ENCODE data around the gene RECQL. TPM values are rescaled to one million over a fixed set of nuclear protein-coding genes. Genes with fewer than 3 reads are reported as not detected.

RECQL gene
- total and polyA plus RNA-seq, 9 of the 15 experiments (the other 6 are each of a cell fraction or from before 2014, with no cell fraction given), result 22.2 to 44.7 (median 28.5) TPM

GRCh38 chr12:21501258-21502163 is at the start of gene RECQL, which contains the start of gene GOLT1B (continued):
- 0 out of 2 replicates have a peak, but pooled peaks have one; percentile 27 for TF ChIP-seq HBP1 (CRISPR knock-in tag; IDR thresholded peaks at IDR 0.05)
- peak; percentile 87 for TF ChIP-seq POLR2G (IDR thresholded peaks at IDR 0.05; ENCODE audit: low read depth, low read length)
- no peak for TF ChIP-seq ZNF766 (CRISPR knock-in tag; conservative IDR thresholded peaks at IDR 0.05)
- TF ChIP-seq THAP7 (CRISPR knock-in tag; IDR thresholded peaks at IDR 0.05), result no peak
- peak; percentile 84 for TF ChIP-seq MGA (IDR thresholded peaks at IDR 0.05)
- TF ChIP-seq ATF1 (CRISPR knock-in tag; IDR thresholded peaks at IDR 0.05), result no peak
- peak; percentile 95 for TF ChIP-seq ATF1 (tag; IDR thresholded peaks at IDR 0.05)
- TF ChIP-seq, protein P1, sequence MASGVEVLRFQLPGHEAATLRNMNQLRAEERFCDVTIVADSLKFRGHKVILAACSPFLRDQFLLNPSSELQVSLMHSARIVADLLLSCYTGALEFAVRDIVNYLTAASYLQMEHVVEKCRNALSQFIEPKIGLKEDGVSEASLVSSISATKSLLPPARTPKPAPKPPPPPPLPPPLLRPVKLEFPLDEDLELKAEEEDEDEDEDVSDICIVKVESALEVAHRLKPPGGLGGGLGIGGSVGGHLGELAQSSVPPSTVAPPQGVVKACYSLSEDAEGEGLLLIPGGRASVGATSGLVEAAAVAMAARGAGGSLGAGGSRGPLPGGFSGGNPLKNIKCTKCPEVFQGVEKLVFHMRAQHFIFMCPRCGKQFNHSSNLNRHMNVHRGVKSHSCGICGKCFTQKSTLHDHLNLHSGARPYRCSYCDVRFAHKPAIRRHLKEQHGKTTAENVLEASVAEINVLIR (CRISPR knock-in tag; IDR thresholded peaks at IDR 0.05), result peak; percentile 49; the same call in 1 of the 2 replicates
- 0 out of 2 replicates have a peak, but pooled peaks have one; percentile 30 for TF ChIP-seq MYBL2 (IDR thresholded peaks at IDR 0.05; ENCODE audit: low read depth)
- no peak for TF ChIP-seq MYBL2 (CRISPR knock-in tag; IDR thresholded peaks at IDR 0.05; ENCODE audit: borderline replicate concordance)
- TF ChIP-seq EP400 (IDR thresholded peaks at IDR 0.05), result peak; percentile 98
- no peak for TF ChIP-seq POLR2AphosphoS2 (IDR thresholded peaks at IDR 0.05; ENCODE audit: low read length)
